Liver (tissue), 9 donors: ENCODE measurements around the gene RIPOR1. TPM values are rescaled to one million over a fixed set of nuclear protein-coding genes. Genes with fewer than 3 reads are reported as not detected.

ENCODE experiments used
- DNase-seq: peaks from one replicate; pipeline ENCODE4 v3.0.0-alpha.2; 2017; ENCODE audit warnings: low spot score
- H3K27ac ChIP-seq, 2 donors: one replicate each; pipeline ENCODE4 v1.7.0; 2013; ENCODE audit warnings: inconsistent platforms in 2 of 2, low read length in 2 of 2, control low read depth in 1 of 2, low read depth in 1 of 2, mild to moderate bottlenecking in 1 of 2
- H3K27me3 ChIP-seq, 4 donors: one replicate each; pipeline versions ENCODE4 v1.6.1 to v1.7.0; 2013; ENCODE audit warnings: low read length in 3 of 4, inconsistent platforms in 1 of 4, mild to moderate bottlenecking in 1 of 4, moderate library complexity in 1 of 4; ENCODE audit not compliant: control insufficient read depth in 4 of 4, insufficient read depth in 4 of 4
- H3K36me3 ChIP-seq, 4 donors: one replicate each; pipeline versions ENCODE4 v1.6.1 to v1.7.0; 2013; ENCODE audit warnings: low read length in 3 of 4, mild to moderate bottlenecking in 3 of 4, low read depth in 1 of 4, moderate library complexity in 1 of 4; ENCODE audit not compliant: control insufficient read depth in 4 of 4, insufficient read depth in 3 of 4
- H3K4me1 ChIP-seq, 4 donors: one replicate each; pipeline versions ENCODE4 v1.6.1 to v1.7.0; 2013; ENCODE audit warnings: low read length in 3 of 4, mild to moderate bottlenecking in 3 of 4, moderate library complexity in 1 of 4; ENCODE audit not compliant: control insufficient read depth in 4 of 4, insufficient read depth in 4 of 4
- H3K4me3 ChIP-seq, 3 donors: one replicate each; pipeline versions ENCODE4 v1.6.1 to v1.7.0; 2013; ENCODE audit warnings: low read length in 3 of 3, control low read depth in 1 of 3, low read depth in 1 of 3, mild to moderate bottlenecking in 1 of 3
- H3K9ac ChIP-seq, 2 donors: one replicate each; pipeline ENCODE4 v1.7.0; 2013; ENCODE audit warnings: low read length in 2 of 2, mild to moderate bottlenecking in 2 of 2, moderate library complexity in 2 of 2, control low read depth in 1 of 2, low read depth in 1 of 2
- H3K9me3 ChIP-seq, 4 donors: one replicate each; pipeline versions ENCODE4 v1.6.1 to v1.7.0; 2013; ENCODE audit warnings: low read length in 3 of 4; ENCODE audit not compliant: control insufficient read depth in 4 of 4
- EGR1 ChIP-seq, 2 donors: IDR thresholded peaks; 2 replicates each; pipeline ENCODE4 v1.6.1; 2016 to 2018; ENCODE audit warnings: antibody characterized with exemption in 2 of 2, low read depth in 2 of 2
- FOXA1 ChIP-seq: IDR thresholded peaks from 2 replicates; pipeline ENCODE4 v1.6.1; 2016; ENCODE audit warnings: antibody characterized with exemption
- FOXA2 ChIP-seq: IDR thresholded peaks from 2 replicates; pipeline ENCODE4 v1.6.1; 2016; ENCODE audit warnings: antibody characterized with exemption
- GABPA ChIP-seq, 2 donors: IDR thresholded peaks in 1 of 2; conservative IDR thresholded peaks in 1 of 2; 2 replicates each; pipeline ENCODE4 v1.6.1; 2016; ENCODE audit warnings: antibody characterized with exemption in 2 of 2, mild to moderate bottlenecking in 1 of 2, moderate library complexity in 1 of 2
- HNF4A ChIP-seq, 2 donors: conservative IDR thresholded peaks; 2 replicates each; pipeline ENCODE4 v1.6.1; 2016; ENCODE audit warnings: antibody characterized with exemption in 2 of 2, mild to moderate bottlenecking in 2 of 2
- HNF4G ChIP-seq: IDR thresholded peaks from 2 replicates; pipeline ENCODE4 v1.6.1; 2016; ENCODE audit warnings: antibody characterized with exemption
- JUND ChIP-seq, 2 donors: IDR thresholded peaks; 2 replicates each; pipeline ENCODE4 v1.6.1; 2016; ENCODE audit warnings: antibody characterized with exemption in 2 of 2
- NR2F2 ChIP-seq: IDR thresholded peaks from 2 replicates; pipeline ENCODE4 v1.6.1; 2016; ENCODE audit warnings: antibody characterized with exemption
- RAD21 ChIP-seq, 2 donors: IDR thresholded peaks; 2 replicates each; pipeline ENCODE4 v1.6.1; 2016; ENCODE audit warnings: antibody characterized with exemption in 2 of 2, mild to moderate bottlenecking in 2 of 2
- RXRA ChIP-seq, 2 donors: IDR thresholded peaks; 2 replicates each; pipeline ENCODE4 v1.6.1; 2017 to 2018; ENCODE audit warnings: antibody characterized with exemption in 2 of 2, mild to moderate bottlenecking in 1 of 2
- SP1 ChIP-seq: IDR thresholded peaks from 2 replicates; pipeline ENCODE4 v1.6.1; 2018; ENCODE audit warnings: antibody characterized with exemption, mild to moderate bottlenecking
- TAF1 ChIP-seq: conservative IDR thresholded peaks from 2 replicates; pipeline ENCODE4 v1.6.1; 2016; ENCODE audit warnings: antibody characterized with exemption, mild to moderate bottlenecking
- YY1 ChIP-seq: IDR thresholded peaks from 2 replicates; pipeline ENCODE4 v1.6.1; 2016; ENCODE audit warnings: antibody characterized with exemption, mild to moderate bottlenecking
- WGBS: extraction: QIAGEN DNeasy Blood & Tissue Kit; methylation state at CpG from one replicate; pipeline ENCODE4 v1.1.7; 2013; 5-methylcytosine and 5-hydroxymethylcytosine counted together
- polyA plus RNA-seq, 2 donors: library from polyadenylated mRNA; stranded (reverse) in 1 of 2; unstranded in 1 of 2; fragments of 200-250 nt in 1 of 2; fragments of >200 nt in 1 of 2; fragmentation: Nextera tagmentation in 1 of 2; extraction: Ambion mirVana in 1 of 2; gene quantifications; one replicate each; pipeline versions ENCODE4 v1.2.1 to v1.2.3, GENCODE V29; 2013 to 2015
- total RNA-seq, 2 donors: library from RNA; depleted of rRNA; stranded (reverse); fragments of >200 nt; gene quantifications; one replicate each; pipeline ENCODE4 v1.2.3, GENCODE V29; 2014
- TF ChIP-seq, protein P1 (sequence below): IDR thresholded peaks from 2 replicates; pipeline ENCODE4 v1.6.1; 2016; ENCODE audit warnings: antibody characterized with exemption, mild to moderate bottlenecking
- TF ChIP-seq, protein P2 (sequence below): fragments of 150-350 bp; IDR thresholded peaks from 2 replicates; pipeline ENCODE4 v1.5.1; 2017; ENCODE audit warnings: improper control_type of control experiment, low read depth, low read length; ENCODE audit not compliant: missing input control
- TF ChIP-seq, protein P3 (sequence below): IDR thresholded peaks from 2 replicates; pipeline ENCODE4 v1.6.1; 2016; ENCODE audit warnings: antibody characterized with exemption
- TF ChIP-seq, protein P4 (sequence below): IDR thresholded peaks from 2 replicates; pipeline ENCODE4 v1.6.1; 2016; ENCODE audit warnings: antibody characterized with exemption
- donor health status: healthy.
- donor health status: healthy.
- donor health status: healthy.
- donor health status: healthy.
- donor health status: healthy.

RIPOR1 gene
- total and polyA plus RNA-seq, 4 donors, result 7.6 to 25.2 (median 15.3) TPM

DNA sequence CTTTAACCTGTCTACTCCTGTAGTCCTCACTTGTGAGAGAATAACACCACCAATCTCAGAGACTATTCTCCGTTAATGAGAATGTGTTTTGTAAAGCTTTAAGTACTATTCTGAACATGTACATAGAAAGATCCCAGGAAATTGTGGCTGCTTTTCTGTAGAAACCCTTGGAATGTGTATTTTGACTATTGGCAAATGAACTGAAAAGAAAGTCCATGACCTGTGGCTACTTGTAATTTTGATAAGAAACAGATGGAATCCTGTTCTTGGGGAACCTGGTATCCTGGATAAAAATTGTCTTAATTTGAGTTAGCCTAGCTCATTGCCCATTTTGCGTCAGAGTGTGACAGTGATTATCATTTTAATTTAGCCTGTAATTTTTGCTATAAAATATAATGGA is 42.8 kb downstream of the RIPOR1 start (continued):
- TF ChIP-seq FOXA2, result no peak
- no peak for TF ChIP-seq RXRA (IDR thresholded peaks at IDR 0.05)
- no peak for TF ChIP-seq HNF4G

DNA sequence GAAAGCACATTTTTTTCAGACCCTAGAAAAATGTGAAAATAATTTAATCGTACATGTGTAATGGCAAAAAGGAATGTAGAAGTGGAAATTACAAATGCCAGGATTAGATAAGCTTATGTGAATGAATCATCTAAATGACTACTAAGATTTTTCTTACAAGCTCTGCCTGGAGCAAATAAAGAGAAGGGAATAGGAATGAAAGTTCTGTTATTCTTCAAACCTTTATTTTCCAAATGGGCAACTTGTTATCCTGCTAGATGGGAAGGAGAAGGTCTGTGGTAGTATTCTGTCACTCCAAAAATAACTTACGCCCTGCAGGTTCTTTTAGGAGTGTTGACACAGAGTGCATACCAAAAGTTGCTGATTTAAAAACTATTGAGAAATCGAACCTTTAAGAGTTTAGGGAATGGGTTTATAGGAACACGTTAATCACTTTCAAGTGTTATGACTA is 43.4 kb downstream of the RIPOR1 start:
- H3K4me3 ChIP-seq, result no peak overlapping the region
- H3K9me3 ChIP-seq, result no peaks in the 10 kb centered on the region
- peaks cover 1 to 3% (median 2%) of the 10 kb centered on the region in 4 donors for H3K4me1 ChIP-seq
- no peak overlapping the region for H3K9ac ChIP-seq
- H3K36me3 ChIP-seq, result peaks cover 5 to 14% (median 11%) of the 10 kb centered on the region in 4 donors
- 86% methylated on average over 4 of the region's 4 CpGs for WGBS
- no peak overlapping the region for H3K27ac ChIP-seq
- no peak for TF ChIP-seq EGR1 (IDR thresholded peaks at IDR 0.05; ENCODE audit: low read depth in 2 of 2)
- no peak for TF ChIP-seq NR2F2
- TF ChIP-seq, protein P1, sequence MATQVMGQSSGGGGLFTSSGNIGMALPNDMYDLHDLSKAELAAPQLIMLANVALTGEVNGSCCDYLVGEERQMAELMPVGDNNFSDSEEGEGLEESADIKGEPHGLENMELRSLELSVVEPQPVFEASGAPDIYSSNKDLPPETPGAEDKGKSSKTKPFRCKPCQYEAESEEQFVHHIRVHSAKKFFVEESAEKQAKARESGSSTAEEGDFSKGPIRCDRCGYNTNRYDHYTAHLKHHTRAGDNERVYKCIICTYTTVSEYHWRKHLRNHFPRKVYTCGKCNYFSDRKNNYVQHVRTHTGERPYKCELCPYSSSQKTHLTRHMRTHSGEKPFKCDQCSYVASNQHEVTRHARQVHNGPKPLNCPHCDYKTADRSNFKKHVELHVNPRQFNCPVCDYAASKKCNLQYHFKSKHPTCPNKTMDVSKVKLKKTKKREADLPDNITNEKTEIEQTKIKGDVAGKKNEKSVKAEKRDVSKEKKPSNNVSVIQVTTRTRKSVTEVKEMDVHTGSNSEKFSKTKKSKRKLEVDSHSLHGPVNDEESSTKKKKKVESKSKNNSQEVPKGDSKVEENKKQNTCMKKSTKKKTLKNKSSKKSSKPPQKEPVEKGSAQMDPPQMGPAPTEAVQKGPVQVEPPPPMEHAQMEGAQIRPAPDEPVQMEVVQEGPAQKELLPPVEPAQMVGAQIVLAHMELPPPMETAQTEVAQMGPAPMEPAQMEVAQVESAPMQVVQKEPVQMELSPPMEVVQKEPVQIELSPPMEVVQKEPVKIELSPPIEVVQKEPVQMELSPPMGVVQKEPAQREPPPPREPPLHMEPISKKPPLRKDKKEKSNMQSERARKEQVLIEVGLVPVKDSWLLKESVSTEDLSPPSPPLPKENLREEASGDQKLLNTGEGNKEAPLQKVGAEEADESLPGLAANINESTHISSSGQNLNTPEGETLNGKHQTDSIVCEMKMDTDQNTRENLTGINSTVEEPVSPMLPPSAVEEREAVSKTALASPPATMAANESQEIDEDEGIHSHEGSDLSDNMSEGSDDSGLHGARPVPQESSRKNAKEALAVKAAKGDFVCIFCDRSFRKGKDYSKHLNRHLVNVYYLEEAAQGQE, result no peak
- TF ChIP-seq YY1, result no peak
- no peak for TF ChIP-seq HNF4G
- no peak for TF ChIP-seq FOXA2
- TF ChIP-seq, protein P2, sequence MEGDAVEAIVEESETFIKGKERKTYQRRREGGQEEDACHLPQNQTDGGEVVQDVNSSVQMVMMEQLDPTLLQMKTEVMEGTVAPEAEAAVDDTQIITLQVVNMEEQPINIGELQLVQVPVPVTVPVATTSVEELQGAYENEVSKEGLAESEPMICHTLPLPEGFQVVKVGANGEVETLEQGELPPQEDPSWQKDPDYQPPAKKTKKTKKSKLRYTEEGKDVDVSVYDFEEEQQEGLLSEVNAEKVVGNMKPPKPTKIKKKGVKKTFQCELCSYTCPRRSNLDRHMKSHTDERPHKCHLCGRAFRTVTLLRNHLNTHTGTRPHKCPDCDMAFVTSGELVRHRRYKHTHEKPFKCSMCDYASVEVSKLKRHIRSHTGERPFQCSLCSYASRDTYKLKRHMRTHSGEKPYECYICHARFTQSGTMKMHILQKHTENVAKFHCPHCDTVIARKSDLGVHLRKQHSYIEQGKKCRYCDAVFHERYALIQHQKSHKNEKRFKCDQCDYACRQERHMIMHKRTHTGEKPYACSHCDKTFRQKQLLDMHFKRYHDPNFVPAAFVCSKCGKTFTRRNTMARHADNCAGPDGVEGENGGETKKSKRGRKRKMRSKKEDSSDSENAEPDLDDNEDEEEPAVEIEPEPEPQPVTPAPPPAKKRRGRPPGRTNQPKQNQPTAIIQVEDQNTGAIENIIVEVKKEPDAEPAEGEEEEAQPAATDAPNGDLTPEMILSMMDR, result no peak
- TF ChIP-seq RXRA (IDR thresholded peaks at IDR 0.05), result no peak
- TF ChIP-seq, protein P3, sequence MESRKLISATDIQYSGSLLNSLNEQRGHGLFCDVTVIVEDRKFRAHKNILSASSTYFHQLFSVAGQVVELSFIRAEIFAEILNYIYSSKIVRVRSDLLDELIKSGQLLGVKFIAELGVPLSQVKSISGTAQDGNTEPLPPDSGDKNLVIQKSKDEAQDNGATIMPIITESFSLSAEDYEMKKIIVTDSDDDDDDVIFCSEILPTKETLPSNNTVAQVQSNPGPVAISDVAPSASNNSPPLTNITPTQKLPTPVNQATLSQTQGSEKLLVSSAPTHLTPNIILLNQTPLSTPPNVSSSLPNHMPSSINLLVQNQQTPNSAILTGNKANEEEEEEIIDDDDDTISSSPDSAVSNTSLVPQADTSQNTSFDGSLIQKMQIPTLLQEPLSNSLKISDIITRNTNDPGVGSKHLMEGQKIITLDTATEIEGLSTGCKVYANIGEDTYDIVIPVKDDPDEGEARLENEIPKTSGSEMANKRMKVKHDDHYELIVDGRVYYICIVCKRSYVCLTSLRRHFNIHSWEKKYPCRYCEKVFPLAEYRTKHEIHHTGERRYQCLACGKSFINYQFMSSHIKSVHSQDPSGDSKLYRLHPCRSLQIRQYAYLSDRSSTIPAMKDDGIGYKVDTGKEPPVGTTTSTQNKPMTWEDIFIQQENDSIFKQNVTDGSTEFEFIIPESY, result no peak
- TF ChIP-seq SP1, result no peak
- TF ChIP-seq RAD21 (IDR thresholded peaks at IDR 0.05), result no peak
- TF ChIP-seq FOXA1, result no peak
- no peak for TF ChIP-seq TAF1
- no peak for DNase-seq
- H3K27me3 ChIP-seq, result no peaks in the 10 kb centered on the region

DNA sequence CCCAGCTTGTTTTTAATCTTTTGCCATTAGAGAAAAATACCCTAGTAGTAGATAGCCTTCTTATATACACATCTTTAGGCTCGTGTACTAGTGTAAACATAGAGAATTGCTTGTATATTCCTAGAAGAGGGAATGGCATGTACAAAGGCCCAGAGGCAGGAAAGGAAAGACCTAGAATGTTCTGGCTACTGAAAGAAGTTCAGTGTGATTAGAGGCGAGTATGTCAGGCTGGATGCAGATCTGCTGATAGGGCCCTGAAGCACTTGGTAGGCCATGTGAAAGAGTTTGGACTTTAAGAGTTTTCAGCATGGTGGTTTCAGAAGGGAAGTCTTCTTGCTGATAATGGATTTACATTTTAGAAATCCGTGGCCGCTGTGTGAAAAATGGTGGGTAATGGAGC is 51.1 kb downstream of the RIPOR1 start:
- peaks cover 0 to 4% (median 3%) of the 10 kb centered on the region in 4 donors for H3K36me3 ChIP-seq
- TF ChIP-seq EGR1 (IDR thresholded peaks at IDR 0.05; ENCODE audit: low read depth in 2 of 2) (no peak), HNF4G (no peak), GABPA (IDR thresholded peaks at IDR 0.05 in 1 of 2, conservative IDR thresholded peaks at IDR 0.05 in 1 of 2) (no peak), YY1 (no peak), NR2F2 (no peak), HNF4A (conservative IDR thresholded peaks at IDR 0.05) (no peak), SP1 (no peak), TAF1 (no peak), JUND (IDR thresholded peaks at IDR 0.05) (no peak), FOXA1 (no peak), RXRA (IDR thresholded peaks at IDR 0.05) (no peak), FOXA2 (no peak)
- TF ChIP-seq, protein P2, result no peak
- TF ChIP-seq, protein P4, sequence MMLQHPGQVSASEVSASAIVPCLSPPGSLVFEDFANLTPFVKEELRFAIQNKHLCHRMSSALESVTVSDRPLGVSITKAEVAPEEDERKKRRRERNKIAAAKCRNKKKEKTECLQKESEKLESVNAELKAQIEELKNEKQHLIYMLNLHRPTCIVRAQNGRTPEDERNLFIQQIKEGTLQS, result no peak
- TF ChIP-seq, protein P3, result no peak

More for the DNA sequence above, 51.1 kb downstream of the RIPOR1 start:
- DNase-seq, result no peak
- Histone ChIP-seq H3K9ac (no peak overlapping the region), H3K4me3 (no peak overlapping the region), H3K27me3 (no peaks in the 10 kb centered on the region), H3K27ac (no peak overlapping the region), H3K9me3 (no peaks in the 10 kb centered on the region), H3K4me1 (no peaks in the 10 kb centered on the region)
- 89% methylated on average over 4 of the region's 4 CpGs for WGBS
